Activated T-cell treated with anti-CD3 and anti-CD28 coated beads for 24 hours (primary cell): ENCODE results near the gene KATNAL1.
"Not testable (repeated sequence)": the region's sequence is repeated elsewhere in the genome, so short reads cannot be mapped to it uniquely, and the experiment has no call there.

ENCODE experiments used
- DNase-seq: peaks from one replicate; pipeline ENCODE4 v3.0.0-alpha.2; 2020; ENCODE audit warnings: low read depth

The KATNAL1 gene

GRCh38 chr13:30211745-30212144, 95.6 kb downstream of the KATNAL1 start:
- DNase-seq = no peak

GRCh38 chr13:30204564-30204963, 102.8 kb downstream of the KATNAL1 start:
- DNase-seq = no peak

GRCh38 chr13:30196025-30196424, 111.3 kb downstream of the KATNAL1 start:
- no peak for DNase-seq

GRCh38 chr13:30194906-30195305, 112.4 kb downstream of the KATNAL1 start:
- DNase-seq = no peak

- no peak for DNase-seq
These were observed 113.8 kb downstream of the KATNAL1 start for GRCh38 chr13:30193279-30194234.

GRCh38 chr13:30192320-30193093, 114.8 kb downstream of the KATNAL1 start:
- DNase-seq = no peak

GRCh38 chr13:30191491-30192100, 115.8 kb downstream of the KATNAL1 start:
- DNase-seq = no peak

- no peak for DNase-seq
These were observed 120.5 kb downstream of the KATNAL1 start for GRCh38 chr13:30186634-30187415.

- DNase-seq = no peak
These were observed 125.3 kb downstream of the KATNAL1 start for GRCh38 chr13:30181888-30182651.

GRCh38 chr13:30179597-30180276, 127.6 kb downstream of the KATNAL1 start:
- no peak for DNase-seq

GRCh38 chr13:30178976-30179375, 128.4 kb downstream of the KATNAL1 start:
- no peak for DNase-seq

- DNase-seq = no peak
These were observed 132.2 kb downstream of the KATNAL1 start for GRCh38 chr13:30175166-30175565.

- not testable (repeated sequence) for DNase-seq
These were observed 133.1 kb downstream of the KATNAL1 start for GRCh38 chr13:30174250-30174649.

- no peak for DNase-seq
These were observed 134.1 kb downstream of the KATNAL1 start for GRCh38 chr13:30173303-30173610.

- no peak for DNase-seq
These were observed 134.6 kb downstream of the KATNAL1 start for GRCh38 chr13:30172593-30173302.

GRCh38 chr13:30170569-30170968, 136.8 kb downstream of the KATNAL1 start:
- no peak for DNase-seq

- DNase-seq = no peak
These were observed 137.9 kb downstream of the KATNAL1 start for GRCh38 chr13:30169442-30169841.

GRCh38 chr13:30165796-30166195, 141.6 kb downstream of the KATNAL1 start:
- DNase-seq = no peak

GRCh38 chr13:30165071-30165470, 142.3 kb downstream of the KATNAL1 start:
- no peak for DNase-seq

GRCh38 chr13:30164146-30164545, 143.2 kb downstream of the KATNAL1 start:
- no peak for DNase-seq
